ENCODE measurements around the gene RRAS2. TPM values are rescaled to one million over a fixed set of nuclear protein-coding genes. Genes with fewer than 3 reads are reported as not detected.

RRAS2 gene
- total RNA-seq, 1 experiment from 2014 or later, result 158 TPM

GRCh38 chr11:14357881-14358728 is 878 bp downstream of the RRAS2 start:
- Histone ChIP-seq H2BK12ac (ENCODE audit: insufficient read length, low read depth, low read length) (no peak overlapping the region), H4K20me1 (ENCODE audit: control insufficient read depth, insufficient read depth, insufficient read length) (no peaks in the 10 kb centered on the region), H3K4me1 (ENCODE audit: insufficient read depth, low read length) (peaks cover 5% of the 10 kb centered on the region; the same call in 1 of the 2 replicates), H3K9ac (ENCODE audit: extremely low read depth, insufficient read length, low read length) (peak overlapping the region; percentile 66), H2BK120ac (ENCODE audit: low read depth, low read length, poor library complexity, severe bottlenecking) (no peak overlapping the region), H2BK5ac (ENCODE audit: insufficient read length, low read length) (no peak overlapping the region), H2AFZ (ENCODE audit: low read length) (no peak overlapping the region), H3K4ac (ENCODE audit: low read depth, low read length) (no peak overlapping the region), H3K4me2 (ENCODE audit: insufficient read depth, insufficient read length, low read length) (peak overlapping the region; percentile 62), H3K79me2 (ENCODE audit: insufficient read depth, low read length) (peaks cover 39% of the 10 kb centered on the region), H3K27ac (ENCODE audit: insufficient read length, low read depth, low read length) (no peak overlapping the region), H3K79me1 (ENCODE audit: insufficient read depth, low read depth, low read length, poor library complexity, severe bottlenecking) (no peaks in the 10 kb centered on the region), H4K5ac (ENCODE audit: insufficient read length, low read depth, low read length) (no peak overlapping the region), H3K56ac (ENCODE audit: insufficient read length, low read depth, low read length) (no peak overlapping the region), H3K27me3 (ENCODE audit: insufficient read depth, low read length) (no peaks in the 10 kb centered on the region), H3K14ac (ENCODE audit: insufficient read depth, low read length) (peak overlapping the region; percentile 86), H3T11ph (ENCODE audit: low read length) (no peak overlapping the region), H2AK5ac (ENCODE audit: insufficient read length, low read length) (no peak overlapping the region), H3K9me3 (ENCODE audit: control insufficient read depth, low read depth, low read length) (no peaks in the 10 kb centered on the region), H2BK15ac (ENCODE audit: low read depth, low read length) (no peak overlapping the region), H3K23me2 (ENCODE audit: insufficient read length, low read depth, low read length, poor library complexity, severe bottlenecking) (peaks cover 7% of the 10 kb centered on the region), H3K18ac (ENCODE audit: insufficient read length, low read depth, low read length) (no peak overlapping the region), H4K8ac (replicated peaks; ENCODE audit: insufficient read length, low read depth, low read length) (no peak overlapping the region), H4K91ac (ENCODE audit: insufficient read length, low read depth, low read length) (no peak overlapping the region), H3K23ac (ENCODE audit: insufficient read length, low read depth, low read length) (no peak overlapping the region), H2BK20ac (ENCODE audit: low read depth, low read length, poor library complexity, severe bottlenecking) (no peak overlapping the region)
- H3K36me3 Mint-ChIP-seq (ENCODE audit: insufficient read depth in 1 of 3, low read depth in 3 of 3), result peaks cover 14 to 20% (median 16%) of the 10 kb centered on the region in 3 experiments
- H3K27ac Mint-ChIP-seq, result peak overlapping the region; percentile 96 to 99 (median 98)
- peak; percentile 72 for DNase-seq
- peaks cover 46 to 52% of the 10 kb centered on the region in 2 experiments for H3K4me1 Mint-ChIP-seq
- peaks cover 10% of the 10 kb centered on the region for H3K27me3 Mint-ChIP-seq (ENCODE audit: low read depth)
- TF ChIP-seq CTCF (conservative IDR thresholded peaks at IDR 0.05), result no peak
- H3K4me3 Mint-ChIP-seq, result peak overlapping the region; percentile 88 to 99
- WGBS (ENCODE audit: extremely low coverage, insufficient read length, low lambda C conversion rate), result no CpG with 5 or more reads among the region's 73 CpGs
- peaks cover 0 to 2% of the 10 kb centered on the region in 2 experiments; a peak in 2 of 5 replicates for H3K9me3 Mint-ChIP-seq

Measured in H9 (cell line).